NCI-H2196 (cell line): Measurements from ENCODE around the gene GABARAPL1.

Experiments used
- DNase-seq: peaks from one replicate; lab custom pipeline; 2025; ENCODE audit not compliant: unreplicated experiment; lab: John Stamatoyannopoulos, UW

GABARAPL1 gene

DNA sequence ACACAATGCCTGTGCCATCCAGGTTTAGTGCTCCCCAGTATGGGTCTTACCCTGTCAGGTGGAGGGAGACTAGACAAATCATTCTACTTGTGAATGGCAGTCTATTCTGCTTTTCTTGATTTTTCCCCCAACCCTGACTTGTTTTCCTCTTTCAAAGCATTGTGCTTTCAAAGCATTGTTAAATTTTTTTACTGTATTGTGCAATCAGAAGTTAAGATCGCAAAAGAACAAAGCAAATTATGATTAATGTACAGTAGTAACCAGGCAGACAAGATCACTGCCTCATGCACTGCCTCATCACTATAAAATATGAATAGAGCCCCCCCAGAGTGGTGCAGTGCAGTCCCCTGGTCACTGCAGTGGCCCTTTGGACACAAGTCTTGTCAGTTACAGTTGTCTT lies 14.1 kb downstream of the GABARAPL1 start:
- no peak for DNase-seq

DNA sequence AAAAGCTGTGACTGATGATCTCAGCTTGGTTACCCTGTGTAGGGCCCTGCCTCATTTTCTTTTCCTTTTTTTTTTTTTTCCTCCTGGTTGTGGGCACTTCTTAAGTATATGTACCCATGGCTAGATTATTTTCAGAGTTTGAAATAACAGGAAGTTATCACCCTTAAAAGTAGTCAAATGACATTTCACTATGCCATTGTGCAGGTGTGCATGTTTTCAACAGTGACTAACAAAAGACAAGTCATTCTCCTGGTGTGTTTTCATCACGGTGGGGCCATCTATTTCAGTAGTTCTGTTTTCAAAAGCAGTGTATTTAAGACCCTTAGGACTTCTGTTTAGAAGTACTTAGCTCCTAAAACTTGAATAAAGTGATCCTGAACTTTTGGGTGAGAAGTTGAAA lies 15.0 kb downstream of the GABARAPL1 start:
- DNase-seq = no peak

DNA sequence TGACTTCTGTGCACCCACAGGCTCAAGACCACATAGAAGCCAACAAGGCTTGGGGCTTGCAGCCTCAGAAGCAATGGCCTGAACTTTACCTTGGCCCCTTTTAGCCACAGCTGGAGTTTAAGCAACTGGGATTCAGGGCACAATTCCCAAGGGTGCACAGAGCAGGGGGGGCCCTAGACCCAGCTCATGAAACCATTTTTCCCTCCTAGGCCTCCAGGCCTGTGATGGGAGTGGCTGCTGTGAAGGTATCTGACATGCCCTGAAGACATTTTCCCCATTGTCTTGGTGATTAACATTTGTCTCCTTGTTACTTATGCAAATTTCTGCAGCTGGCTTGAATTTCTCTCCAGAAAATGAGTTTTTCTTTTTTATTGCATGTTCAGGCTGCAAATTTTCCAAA lies 21.9 kb downstream of the GABARAPL1 start:
- no peak for DNase-seq

GRCh38 chr12:10235761-10236631 lies 23.3 kb downstream of the GABARAPL1 start:
- peak; percentile 15 for DNase-seq

DNA sequence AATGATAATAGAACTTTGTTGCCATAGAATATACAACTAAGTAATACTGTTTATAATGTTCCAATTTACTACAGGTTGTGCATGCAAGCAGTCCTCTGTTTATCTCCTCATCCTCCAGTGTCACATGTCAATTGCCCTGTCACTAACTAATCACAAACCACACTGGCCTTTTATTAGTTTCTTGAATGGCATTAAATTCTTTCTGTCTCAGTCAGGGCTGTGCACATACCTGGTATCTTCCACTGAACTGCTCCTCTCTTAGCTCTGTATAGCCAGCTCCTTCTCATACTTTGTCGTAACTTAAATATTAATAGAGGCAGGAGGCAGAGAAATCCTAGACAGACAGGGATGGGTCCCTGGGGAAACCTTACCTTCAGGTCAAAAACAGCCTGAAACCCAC lies 24.0 kb downstream of the GABARAPL1 start:
- no peak for DNase-seq

DNA sequence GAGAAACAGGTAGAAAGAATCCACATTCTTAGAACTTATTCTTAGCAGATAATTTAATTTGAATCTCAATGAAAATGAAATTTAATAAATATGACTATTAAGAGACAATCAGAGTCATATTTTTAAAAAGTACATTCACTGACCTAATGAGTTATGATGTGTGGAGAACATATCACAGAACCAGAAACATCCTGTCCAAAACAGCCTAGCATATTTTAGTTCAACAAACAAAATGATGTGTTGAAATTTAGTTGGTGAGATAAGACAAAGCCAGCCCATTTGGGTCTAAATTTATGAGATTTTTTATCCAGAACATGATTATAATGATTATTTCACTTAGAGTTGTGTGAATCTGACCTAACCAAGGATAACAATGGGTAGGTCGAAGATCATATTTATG lies 25.8 kb downstream of the GABARAPL1 start:
- DNase-seq = no peak

GRCh38 chr12:10241290-10241689 lies 28.6 kb downstream of the GABARAPL1 start:
- no peak for DNase-seq

- DNase-seq = no peak
Measured at GRCh38 chr12:10241727-10242126, 29.1 kb downstream of the GABARAPL1 start.

DNA sequence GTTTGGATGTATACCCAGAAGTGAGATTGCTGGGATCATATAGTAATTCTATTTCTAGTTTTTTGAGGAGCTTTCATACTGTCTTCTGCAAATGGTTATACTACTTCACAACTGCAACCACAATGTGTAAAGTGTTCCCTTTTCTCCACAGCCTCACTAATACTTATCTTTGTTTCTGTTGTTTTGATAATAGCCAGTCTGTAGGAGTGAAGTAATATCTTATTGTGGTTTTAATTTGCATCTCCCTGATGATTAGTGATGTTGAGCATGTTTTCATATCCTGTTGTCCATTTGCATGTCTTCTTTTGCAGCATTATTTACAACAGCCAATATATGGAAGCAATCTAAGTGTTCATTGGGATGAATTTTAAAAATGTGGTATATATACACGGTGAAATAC lies 29.9 kb downstream of the GABARAPL1 start:
- DNase-seq = no peak

DNA sequence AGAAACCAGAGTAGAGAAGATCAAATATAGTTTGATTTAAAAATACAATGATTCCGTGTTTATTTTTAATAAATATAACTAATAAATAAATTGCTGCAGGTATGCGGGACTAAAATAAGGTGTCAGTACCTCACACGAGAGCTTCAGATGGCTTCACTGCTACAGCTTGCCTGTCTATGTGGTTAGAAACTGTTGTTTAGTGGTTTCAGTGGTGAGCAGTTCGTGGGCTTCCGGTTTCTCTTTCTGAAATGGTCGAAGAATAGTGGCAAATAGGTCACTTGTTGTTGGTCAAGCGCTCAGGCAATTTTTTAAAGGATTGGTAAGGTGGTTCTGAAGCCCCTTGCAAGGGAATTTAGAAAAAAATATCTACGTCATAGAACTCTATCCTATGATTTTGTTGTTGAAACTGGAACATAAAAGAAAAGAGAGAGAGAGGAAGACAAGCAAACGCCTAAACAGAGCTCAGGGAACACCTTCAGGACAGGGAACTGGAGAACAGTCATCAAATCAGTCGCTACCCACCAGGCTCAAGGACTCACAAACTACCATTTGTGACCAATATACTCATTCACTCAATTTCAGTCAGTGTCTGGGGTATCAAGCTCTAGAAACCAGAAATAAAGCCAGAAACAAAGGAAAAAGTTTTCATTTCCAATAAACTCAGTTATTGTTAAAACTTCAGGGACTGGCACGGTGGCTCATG lies 31.3 kb downstream of the GABARAPL1 start:
- DNase-seq = no peak

- DNase-seq = no peak
Measured at GRCh38 chr12:10247436-10248058, 34.9 kb downstream of the GABARAPL1 start.

GRCh38 chr12:10249690-10250455 lies 37.2 kb downstream of the GABARAPL1 start:
- no peak for DNase-seq

DNA sequence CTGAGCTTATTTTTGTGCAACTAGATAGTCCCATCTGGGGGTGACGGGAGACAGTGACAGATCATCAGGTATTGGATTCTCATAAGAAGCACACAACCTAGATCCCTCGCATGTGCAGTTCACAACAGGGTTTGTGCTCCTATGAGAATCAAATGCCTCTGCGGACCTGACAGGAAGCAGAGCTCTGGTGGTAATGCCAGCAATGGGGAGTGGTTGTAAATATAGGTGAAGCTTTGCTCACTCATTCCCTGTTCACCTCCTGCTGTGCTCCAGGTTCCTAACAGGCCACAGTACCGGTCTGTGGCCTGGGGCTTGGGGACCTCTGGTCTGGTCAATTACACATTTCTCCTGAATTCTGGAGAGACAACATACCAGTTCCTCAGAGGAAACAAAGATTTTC lies 39.0 kb downstream of the GABARAPL1 start:
- DNase-seq = no peak

DNA sequence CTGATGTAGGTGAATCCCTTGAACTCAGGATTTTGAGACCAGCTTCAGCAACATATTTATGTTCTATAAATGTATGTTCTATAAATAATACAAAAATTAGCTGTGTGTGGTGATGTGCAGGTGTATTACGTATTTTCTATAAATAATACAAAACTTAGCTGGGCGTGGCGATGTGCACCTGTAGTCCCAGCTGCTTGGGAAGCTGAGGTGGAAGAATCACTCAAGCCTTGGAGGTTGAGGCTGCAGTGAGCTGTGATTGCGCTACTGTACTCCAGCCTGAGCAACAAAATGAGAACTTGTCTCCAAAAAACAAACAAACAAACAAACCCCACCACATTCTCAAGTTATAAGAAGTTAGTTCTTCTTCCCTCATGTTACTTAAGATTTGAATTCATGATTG lies 39.5 kb downstream of the GABARAPL1 start:
- DNase-seq = no peak

DNA sequence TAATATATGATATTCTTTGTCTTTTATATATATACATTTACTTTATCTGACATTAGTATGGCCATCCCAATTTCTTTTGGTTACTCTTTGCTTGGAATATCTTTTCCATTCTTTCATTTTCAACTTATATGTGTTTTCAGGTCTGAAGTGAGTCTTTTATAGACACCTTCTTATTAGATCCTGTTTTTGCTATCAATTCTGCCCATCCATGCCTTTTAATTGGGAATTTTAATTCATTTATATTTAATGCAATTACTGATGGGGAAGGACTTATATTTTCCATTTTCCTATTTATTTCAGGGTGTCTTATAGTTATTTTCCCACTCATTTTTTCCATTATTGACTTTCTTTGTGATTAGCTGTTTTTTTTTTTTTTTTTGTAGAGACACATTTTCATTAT lies 43.4 kb downstream of the GABARAPL1 start:
- DNase-seq = no peak

- DNase-seq = no peak
Measured at GRCh38 chr12:10260927-10261326, 48.2 kb downstream of the GABARAPL1 start.

DNA sequence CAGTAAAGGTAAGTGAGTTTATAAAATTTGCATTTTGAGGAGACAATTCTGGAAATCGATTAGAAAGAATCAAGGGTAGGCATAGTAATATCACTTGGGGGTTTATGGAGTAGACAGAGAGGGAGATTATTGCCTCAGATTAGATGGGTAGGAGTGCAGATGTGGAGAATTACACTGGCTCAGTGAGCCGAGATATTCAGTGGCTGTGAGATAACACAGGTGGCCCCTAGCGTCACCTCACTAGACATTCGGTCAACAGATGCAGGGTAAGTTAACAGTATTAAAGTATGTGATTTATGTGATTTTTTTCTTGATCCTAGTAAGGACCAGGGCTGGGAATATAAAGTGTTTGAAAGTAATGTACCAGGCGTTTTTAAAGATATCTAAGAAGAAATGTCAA lies 55.4 kb downstream of the GABARAPL1 start:
- DNase-seq = no peak

DNA sequence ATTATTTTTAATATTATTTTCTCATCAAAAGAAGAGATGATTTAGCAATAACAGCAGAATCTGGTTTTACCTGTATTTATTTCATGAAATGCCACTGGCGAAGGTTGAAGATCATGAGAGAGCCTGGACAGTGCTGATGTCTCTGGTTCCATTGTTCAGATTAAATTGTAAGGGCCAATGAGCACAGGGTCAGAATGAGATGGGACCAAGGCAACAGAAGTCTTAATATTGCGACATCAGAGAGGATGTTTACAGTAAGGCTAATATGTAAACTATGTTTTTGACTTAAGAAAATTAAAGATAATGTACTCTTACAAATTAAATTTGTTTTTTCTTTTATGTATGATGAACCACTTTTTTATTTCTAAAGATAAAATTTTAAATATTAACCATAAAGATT lies 59.8 kb downstream of the GABARAPL1 start:
- DNase-seq = no peak
